HG03066 (cell line): ENCODE results near the gene SERAC1.

Source experiments
- ATAC-seq: cut with Tn5 transposase; IDR thresholded peaks from one replicate; pipeline ENCODE4 v1.9.1; 2021; ENCODE audit warnings: low read depth; ENCODE audit not compliant: unreplicated experiment

The SERAC1 gene

DNA sequence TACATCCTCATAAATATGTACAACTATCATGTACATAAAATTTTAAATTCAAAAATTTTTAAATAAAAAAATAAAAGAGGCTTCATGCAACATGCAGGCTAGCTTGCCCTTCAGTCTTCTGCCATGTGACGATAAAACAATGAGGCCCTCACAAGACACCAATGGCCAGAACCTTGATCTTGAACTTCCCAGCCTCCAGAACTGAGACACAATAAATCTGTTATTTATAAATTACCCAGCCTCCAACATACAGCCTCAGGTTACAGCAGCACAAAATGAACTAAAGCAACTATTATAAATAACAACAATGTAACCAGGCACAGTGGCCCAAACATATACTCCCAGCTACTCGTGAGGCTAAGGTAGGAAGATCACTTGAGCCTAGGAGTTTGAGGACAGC lies 42.8 kb downstream of the SERAC1 start:
- no peak for ATAC-seq

DNA sequence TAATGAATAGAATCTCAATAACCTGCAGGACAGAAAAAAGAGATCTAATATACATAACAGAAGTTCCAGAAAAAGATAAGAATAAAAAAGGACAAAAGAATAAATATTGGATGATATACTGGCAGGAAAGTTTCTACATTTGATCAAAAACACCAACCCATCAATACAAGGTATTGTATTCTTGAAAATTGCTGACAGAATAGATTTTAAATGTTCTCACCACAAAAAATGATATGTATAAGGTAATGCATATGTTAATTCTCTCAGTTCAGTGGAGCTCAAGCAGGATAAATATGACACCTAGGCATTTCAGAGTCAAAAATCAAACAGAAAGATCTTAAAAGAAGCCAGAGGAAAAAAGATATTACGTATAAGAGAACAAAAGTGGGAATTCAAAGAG lies 43.8 kb downstream of the SERAC1 start:
- no peak for ATAC-seq

DNA sequence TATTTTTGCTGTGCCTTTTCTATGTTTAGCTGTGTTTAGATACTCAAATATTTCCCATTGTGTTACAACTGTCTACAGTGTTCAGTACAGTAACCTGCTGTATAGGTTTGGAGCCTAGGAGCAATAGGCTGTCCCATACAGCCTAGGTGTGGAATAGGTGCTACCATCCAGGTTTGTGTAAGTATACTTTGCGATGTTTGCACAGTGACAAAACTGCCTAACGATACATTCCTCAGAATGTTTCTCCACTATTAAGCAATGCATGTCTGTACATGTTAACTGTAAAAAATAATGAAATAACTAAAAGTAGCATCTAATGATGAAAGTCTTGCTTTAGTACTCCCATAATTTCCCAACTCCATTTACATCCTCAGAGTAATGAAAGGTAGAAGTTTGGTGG lies 46.0 kb downstream of the SERAC1 start:
- no peak for ATAC-seq

DNA sequence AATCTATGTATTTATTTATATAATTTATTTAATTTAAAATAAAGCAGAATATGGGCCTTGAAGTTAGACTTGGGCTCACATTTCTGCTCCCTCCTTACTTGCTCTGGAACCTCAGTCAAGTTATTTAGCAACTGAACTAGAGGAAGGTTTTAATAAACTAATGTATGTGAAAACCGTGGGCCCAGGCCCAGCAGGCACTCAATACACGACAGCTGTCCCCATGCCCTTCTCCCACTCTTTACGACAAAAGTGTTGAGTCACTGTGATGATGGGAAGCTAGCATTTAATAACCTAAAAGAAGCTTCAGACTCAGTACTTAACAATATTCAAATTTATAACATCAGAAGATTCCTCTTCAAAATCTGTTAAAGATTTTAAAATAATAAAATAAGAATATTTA lies 46.7 kb downstream of the SERAC1 start:
- no peak for ATAC-seq

DNA sequence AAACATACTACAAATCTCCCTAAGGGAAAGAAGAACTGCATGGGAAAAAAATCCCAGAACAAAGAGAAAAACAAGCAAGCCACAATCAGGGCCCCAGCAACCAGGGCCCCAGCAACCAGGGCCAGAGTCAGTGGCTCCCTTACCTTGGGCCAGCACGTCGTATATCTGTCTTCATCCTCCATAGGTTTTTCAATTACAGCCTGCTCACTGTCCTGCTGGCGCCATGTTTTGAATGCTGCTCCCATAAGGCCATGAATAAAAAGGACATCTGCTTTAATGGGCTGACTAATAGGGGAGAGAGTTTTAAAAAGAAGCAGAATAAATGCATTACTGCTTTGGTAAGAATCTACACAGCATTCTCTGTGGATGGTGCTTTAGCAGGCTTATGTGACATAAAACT lies 49.2 kb downstream of the SERAC1 start:
- no peak for ATAC-seq

DNA sequence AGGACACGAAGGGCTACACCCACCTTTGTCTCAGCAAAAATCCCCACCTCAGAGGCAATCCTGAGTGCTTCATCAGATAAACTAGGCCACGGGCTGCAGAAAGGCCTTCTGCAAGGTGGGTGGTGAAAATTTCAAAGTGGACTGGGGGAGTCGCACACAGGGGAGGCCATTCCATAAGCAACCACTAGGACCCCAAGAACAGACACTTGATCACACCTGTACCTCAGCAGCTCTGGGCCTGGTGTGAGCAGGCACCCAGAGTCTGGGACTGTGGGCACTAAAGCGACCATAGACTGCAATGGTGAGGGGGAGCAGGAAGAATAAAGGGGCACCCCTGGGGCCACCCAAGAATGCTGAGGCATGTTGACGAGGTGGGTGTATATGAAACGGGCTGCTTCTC lies 52.6 kb downstream of the SERAC1 start:
- no peak for ATAC-seq

DNA sequence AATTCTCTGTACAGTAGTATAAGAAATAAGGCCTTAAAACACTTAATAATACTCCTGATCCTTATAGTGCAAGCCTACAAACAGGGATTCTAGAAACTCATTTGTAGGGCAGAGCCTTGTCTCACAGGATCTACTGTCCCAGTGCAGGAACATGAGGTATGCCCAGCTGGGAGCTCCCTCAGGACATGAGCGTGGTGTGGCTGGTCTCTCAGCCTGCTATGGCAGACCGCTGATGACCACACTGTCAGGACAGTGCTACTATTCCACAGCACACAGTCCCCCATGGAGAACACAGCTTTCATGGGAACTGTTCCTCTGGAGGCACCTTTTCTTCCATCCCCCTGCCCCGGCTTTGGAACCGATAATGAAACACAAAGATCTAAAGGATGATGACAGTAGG lies 53.0 kb downstream of the SERAC1 start:
- ATAC-seq, result no peak

DNA sequence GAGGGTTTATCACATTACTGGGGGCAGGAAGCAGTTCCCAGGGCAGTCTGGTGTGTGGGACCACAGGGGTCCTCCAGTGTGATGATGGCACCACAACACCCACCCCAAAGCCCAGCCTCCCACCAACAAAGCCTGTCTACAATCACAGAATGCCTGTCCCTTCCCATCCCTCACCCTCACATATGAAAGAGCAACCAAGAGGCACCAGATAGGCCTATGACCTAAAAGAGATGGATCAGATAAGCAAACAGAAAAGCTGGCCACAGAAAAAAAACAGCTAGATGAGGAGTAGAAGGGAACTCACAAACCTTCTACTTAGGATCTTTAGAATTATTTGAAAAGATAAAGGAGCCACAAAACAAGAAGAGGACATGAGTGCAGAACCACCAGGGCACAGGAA lies 54.3 kb downstream of the SERAC1 start:
- ATAC-seq, result no peak

DNA sequence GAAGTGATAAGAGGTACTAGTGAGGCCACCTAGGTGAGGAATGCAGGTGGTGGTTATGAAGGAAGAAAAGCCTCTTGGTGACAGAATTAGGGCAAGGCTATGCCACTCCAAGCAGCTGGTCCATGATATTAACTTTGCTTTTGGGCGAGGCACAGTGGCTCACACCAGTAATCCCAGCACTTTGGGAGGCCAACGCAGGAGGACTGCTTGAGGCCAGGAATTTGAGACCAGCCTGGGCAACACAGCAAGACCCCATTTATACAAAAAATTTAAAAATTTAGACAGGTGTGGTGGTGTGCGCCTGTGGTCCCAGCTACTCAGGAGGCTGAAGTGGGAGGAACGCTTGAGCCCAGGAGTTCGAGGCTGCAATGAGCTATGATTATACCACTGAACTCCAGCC lies 56.1 kb downstream of the SERAC1 start:
- no peak for ATAC-seq

DNA sequence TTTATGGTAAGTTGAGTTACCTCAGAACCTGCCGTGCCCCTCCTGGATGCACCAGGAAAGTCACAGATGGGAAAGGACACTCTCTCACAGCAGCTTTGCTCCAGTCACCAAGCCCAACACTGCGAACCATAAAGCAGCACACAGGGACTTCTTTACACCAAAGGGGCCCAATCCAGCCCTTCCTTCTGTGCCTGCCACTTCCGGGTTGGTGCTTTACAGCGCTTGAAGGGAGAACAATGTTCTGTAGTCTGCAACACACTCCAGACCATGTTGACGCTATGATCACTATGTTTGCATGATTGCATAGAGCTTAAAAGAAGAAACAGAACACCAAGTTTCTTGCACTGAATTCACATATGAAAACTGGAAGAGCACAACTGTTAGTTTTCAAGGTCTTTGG lies 57.1 kb downstream of the SERAC1 start:
- no peak for ATAC-seq

DNA sequence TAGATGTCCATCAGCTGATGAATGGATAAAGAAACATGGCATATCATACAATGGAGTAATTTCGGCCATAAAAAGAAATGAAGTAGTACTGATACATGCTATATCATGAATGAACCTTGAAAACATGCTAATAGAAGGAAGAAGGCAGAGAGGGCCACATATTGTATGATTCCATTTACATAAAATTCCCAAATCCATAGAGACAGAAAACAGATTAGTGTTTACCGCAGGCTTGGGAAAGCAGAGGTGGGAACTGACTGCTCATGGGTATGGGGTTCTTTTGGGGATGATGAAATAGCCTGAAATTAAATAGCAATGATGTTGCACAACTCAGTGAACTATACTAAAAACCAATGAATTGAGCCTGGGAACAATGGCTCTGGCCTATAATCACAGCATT lies 58.3 kb downstream of the SERAC1 start:
- ATAC-seq, result no peak

DNA sequence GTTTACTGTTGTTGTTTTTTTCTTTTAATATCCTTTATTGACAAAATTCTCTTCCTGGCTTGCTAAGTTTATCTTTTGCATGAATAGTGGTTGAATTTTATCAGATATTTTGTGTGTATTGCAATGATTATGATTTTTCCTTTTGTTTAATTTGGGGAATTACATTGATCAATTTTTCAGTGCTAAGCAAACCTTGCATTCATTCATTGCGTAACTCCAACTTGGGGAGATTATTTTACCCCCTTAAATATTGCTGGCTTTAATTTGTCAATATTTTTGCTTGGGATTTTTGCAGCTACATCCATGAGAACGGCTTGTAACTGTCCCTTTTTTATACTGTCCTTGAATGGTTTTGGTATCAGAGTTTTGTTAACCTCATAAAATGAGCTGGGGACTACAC lies 63.4 kb downstream of the SERAC1 start:
- ATAC-seq, result no peak

DNA sequence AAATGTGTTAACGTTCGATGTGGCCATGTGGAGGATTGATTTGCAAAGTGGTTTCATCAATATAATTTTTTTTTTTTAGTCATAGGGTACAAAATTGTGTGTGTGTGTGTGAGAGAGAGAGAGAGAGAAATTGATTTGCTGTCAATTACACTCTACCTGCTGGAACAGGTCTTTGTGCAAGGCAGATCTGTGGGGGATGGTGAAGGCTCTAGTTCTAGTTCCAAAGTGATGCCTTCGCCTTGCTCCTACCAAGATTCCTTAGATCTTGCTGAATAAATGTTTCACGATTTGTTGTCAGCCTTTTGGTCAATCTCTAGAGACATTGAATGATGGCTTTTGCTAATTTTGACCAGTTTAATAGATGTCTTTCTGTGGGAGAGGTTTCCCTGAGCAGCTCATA lies 64.8 kb downstream of the SERAC1 start:
- no peak for ATAC-seq

DNA sequence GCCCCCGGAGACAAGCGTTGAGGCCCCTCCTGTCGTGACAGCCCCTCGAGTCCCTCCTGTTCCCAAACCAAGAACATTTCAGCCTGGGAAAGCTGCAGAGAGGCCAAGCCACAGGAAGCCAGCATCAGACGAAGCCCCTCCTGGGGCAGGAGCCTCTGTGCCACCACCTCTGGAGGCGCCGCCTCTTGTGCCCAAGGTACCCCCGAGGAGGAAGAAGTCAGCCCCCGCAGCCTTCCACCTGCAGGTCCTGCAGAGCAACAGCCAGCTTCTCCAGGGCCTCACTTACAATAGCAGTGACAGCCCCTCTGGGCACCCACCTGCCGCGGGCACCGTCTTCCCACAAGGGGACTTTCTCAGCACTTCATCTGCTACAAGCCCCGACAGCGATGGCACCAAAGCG lies 72.4 kb downstream of the SERAC1 start:
- ATAC-seq, result no peak

DNA sequence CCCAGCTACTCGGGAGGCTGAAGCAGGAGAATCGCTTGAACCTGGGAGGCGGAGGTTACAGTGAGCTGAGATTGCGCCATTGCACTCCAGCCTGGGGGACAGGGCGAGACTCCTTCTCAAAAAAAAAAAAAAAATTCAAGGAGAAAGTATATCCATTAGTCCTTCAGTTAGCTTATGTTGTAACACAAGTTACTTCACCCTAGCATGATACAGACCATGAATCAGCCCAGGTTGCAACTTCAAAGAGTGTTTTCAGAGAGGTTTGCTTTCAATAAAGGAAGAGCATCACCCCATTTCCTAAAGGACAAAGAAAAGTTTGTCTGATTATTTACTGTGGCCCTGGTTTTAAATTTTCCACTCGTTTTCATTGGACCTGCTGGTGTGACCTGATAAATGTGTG lies 73.0 kb downstream of the SERAC1 start:
- no peak for ATAC-seq

DNA sequence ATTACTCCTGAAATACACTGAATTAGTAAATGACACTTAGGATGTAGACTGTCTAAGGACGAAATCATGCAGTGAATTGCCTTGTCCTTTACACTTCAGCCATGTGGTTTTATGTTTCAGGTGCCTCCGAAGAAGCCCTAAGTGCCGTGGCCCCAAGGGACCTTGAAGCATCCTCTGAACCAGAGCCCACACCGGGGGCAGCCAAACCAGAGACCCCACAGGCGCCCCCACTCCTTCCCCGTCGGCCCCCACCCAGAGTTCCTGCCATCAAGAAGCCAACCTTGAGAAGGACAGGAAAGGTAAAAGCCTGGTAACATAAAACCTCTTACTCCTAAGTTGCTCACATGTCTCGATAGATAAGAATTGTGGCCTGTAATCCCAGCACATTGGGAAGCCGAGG lies 75.3 kb downstream of the SERAC1 start:
- no peak for ATAC-seq

DNA sequence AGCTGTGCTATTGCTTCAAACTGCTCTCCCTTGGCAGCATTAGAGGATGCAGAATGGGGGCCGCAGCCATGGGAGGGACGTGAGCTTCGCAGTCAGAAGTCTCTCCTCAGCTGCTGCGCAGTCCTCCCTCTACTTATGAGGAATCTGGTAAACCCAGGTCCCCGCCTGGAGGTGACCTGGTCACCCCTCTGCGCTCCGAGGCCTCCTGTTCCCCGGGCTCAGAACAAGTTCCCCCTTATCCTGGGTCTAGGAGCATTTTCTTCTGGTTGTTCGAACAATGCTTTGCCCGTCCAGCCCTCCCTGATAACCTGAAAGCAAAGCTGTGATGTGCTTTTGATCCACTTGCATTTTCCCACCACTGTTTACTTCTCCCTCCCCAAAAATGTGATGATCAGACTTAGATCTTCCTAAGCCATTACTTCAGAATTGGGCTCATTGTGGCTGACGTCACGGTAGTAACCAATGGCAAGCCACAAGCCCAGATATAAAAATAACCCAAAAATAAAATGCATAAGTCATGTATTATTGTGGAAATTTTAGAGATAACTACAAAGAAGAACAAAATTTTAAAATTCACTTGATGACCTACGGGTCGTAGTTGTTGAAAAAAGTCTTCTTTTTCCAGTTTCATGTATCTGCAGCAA lies 80.7 kb downstream of the SERAC1 start:
- ATAC-seq, result no peak

DNA sequence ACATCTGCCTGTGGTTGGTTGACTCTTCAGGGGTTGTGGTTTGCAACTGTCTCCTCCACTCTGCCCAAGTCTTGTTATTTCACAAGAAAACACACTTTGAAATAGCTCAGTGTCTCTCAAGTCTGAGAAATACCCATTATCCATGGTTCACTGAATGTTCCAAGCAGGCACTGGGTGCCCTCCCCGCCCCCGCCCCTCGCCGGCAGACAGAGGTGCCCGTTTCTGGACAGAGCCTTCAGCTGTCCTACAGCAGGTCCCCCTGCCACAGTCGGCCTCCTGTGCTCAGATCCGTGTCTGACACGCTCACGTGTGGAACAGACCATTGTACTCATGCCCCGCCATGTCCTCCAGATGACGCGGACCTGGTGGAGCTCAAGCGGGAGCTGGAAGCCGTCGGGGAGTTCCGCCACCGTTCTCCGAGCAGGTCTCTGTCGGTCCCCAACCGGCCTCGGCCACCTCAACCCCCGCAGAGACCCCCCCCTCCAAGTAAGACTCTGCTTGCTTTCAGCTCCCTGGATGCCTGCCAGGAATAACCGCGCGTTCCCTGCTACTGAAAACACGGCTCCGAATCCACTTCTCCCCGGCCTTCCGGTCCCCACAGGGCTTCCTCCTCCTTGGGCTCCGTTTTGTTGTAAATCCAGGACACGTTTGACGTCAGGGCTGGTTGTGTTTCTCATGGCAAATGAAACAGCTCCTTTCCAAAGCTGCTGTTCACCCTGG lies 81.4 kb downstream of the SERAC1 start:
- peak; percentile 68 for ATAC-seq

DNA sequence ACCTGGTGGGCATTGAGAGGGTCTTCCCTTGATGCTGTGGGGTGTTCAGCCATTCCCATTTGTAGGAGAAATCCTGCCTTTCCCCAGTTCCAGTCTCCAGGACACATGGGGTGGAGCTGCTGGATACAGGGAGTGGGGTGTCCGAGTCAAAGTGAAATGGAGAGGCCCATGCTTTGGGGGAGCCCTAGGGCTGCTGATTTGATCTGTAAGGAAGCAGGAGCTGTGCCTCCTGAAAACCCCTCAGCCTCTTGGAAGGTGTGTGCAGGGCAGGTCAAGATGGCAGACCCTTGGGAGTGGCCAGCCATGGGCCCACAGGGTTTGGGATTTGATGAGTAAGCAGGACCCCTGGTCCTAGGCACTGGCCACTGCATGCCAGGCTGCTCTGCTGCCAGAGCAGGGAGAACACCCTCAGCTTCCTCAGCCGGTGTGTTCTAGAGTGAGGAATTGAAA lies 82.0 kb downstream of the SERAC1 start:
- ATAC-seq, result no peak

DNA sequence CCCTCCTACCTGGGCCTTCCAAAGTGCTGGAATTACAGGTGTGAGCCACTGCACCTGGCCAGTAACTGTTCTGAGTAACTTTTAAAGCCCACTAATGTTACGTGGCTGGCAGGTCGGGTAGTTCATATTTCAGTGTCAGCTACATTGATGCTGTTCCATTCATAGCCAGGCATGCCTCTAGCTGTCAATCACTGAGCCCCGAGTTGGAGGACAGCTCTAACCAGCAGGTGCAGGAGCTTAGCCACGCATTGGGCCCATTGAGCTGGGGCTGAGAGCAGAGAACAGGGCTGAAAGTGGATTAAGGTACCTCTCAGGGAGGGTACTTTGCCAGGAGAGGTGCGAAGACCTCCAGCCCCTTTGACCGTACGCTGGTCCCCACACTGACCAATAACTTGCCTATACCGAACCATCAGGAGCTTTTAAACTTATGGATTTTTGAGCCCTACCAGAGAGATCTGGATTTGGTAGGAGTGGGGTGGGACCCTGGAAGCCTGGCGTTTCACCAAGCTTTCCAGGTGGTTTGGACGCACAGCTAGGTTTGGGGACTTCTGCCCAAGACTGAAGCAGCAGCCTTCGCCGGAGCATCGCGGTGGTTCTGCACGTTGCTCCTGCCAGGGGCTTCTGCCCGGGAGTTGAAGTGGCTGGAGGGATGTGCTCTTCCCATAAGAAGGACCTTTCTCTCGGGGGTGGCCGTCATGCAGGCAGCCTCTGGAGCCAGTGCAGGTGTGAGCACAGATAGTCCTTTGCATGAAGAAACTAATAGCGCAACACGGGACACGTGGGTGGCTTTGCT lies 82.6 kb downstream of the SERAC1 start:
- ATAC-seq, result no peak

DNA sequence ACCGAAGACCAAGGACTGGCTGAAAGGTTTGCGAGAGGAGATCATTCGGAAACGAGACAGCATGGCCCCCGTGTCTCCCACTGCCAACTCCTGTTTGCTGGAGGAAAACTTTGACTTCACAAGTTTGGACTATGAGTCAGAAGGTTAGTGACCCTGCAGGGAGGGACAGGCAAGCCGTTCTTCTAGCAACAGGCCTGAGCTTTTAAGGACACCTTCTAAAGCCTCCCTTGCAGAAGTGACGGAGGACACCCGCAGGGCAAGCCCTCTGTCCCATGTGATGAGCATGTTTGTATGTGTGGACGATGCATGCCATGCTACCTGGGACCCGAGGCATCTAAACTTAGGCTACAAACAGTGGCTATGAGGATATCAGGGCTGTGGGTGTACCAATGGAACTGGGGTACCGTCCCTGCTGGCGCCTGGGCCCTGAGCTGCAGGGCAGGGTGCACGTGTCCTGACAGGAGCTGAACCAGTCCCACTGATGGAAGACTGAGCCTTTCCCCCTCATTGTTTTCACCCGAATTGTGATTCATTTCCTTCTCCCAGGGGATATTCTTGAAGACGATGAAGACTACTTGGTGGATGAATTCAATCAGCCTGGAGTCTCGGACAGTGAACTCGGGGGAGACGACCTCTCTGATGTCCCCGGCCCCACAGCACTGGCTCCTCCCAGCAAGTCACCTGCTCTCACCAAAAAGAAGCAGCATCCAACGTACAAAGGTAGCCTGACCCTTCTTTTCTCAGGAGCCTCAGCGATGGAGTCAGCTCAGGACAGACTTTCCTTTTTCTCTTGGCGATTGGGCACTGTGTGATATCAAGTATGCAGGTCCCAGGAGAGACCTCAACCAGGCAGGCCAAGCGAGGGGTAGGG lies 84.4 kb downstream of the SERAC1 start:
- ATAC-seq, result no peak
